ENCODE data around the gene ANP32D. TPM values are rescaled to one million over a fixed set of nuclear protein-coding genes. Genes with fewer than 3 reads are reported as not detected.

ANP32D gene
- polyA plus RNA-seq, 1 of the 3 experiments (the other 2 are of a cell fraction) = not detected

DNA sequence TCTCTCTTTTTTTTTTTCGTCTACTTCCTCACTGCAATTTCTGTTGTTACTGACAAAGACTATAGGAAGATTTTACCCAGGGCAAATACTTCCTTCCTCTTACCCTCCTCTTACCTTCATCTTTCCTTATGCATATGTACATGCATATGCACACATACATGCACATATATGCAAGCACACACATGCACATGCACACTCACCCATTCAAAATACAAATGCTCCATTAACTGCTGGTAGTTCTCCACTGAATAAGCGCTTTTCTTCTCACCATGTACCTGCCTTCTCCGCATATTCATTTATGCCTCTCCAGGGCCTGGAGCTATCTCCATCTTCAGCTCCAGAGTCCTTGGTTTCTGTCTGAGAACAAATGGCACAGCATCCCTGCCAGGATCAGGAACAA, 10.6 kb downstream of the ANP32D start:
- no peak overlapping the region for H3K4me3 ChIP-seq (ENCODE audit: low read depth in 2 of 2, low read length in 1 of 2)
- no peaks in the 10 kb centered on the region for H4K20me1 ChIP-seq (ENCODE audit: insufficient read depth)
- H3K4me1 ChIP-seq (ENCODE audit: control insufficient read depth in 1 of 2, insufficient read depth in 2 of 2, low read depth in 1 of 2, low read length in 1 of 2) = no peaks in the 10 kb centered on the region
- no peaks in the 10 kb centered on the region for H3K79me2 ChIP-seq (ENCODE audit: insufficient read depth)
- WGBS (ENCODE audit: low lambda C conversion rate) = 41% methylated on average over 3 of the region's 3 CpGs
- DNase-seq = no peak
- no peaks in the 10 kb centered on the region for H3K9me3 ChIP-seq
- H3K9ac ChIP-seq = no peak overlapping the region
- H3K27ac ChIP-seq (ENCODE audit: low read depth in 2 of 2, low read length in 1 of 2) = no peak overlapping the region
- no peak overlapping the region for H3K4me2 ChIP-seq
- H2AFZ ChIP-seq (ENCODE audit: low read depth) = no peak overlapping the region
- no peaks in the 10 kb centered on the region for H3F3A ChIP-seq (replicated peaks; ENCODE audit: insufficient read depth)
- H3K27me3 ChIP-seq (ENCODE audit: insufficient read depth) = no peaks in the 10 kb centered on the region
- no peak for TF ChIP-seq RAD21 (IDR thresholded peaks at IDR 0.05; ENCODE audit: low read length)
- no peak for TF ChIP-seq NFIC (IDR thresholded peaks at IDR 0.05; ENCODE audit: borderline replicate concordance)
- no peak for TF ChIP-seq POLR2AphosphoS5 (IDR thresholded peaks at IDR 0.05; ENCODE audit: low read depth, low read length)
- TF ChIP-seq TCF12 (IDR thresholded peaks at IDR 0.05) = no peak
- no peak for TF ChIP-seq FOXJ3 (CRISPR knock-in tag; IDR thresholded peaks at IDR 0.05)
- TF ChIP-seq CHD2 (IDR thresholded peaks at IDR 0.05; ENCODE audit: low read length, partially characterized antibody) = no peak
- H3K9me2 ChIP-seq = no peaks in the 10 kb centered on the region
- ChIA-PET CTCF (no interaction called here), POLR2A (no interaction called here)
- H3K36me3 ChIP-seq (replicated peaks in 1 of 2; ENCODE audit: control insufficient read depth in 1 of 2, insufficient read depth in 2 of 2, low read length in 1 of 2) = no peaks in the 10 kb centered on the region

- POLR2A ChIA-PET = no interaction called here
Observed at GRCh38 chr12:48486261-48486660, 13.9 kb downstream of the ANP32D start.

More at GRCh38 chr12:48486261-48486660, 13.9 kb downstream of the ANP32D start:
- no peaks in the 10 kb centered on the region for H3K79me2 ChIP-seq (ENCODE audit: insufficient read depth)
- H3K9ac ChIP-seq = no peak overlapping the region
- H3K4me2 ChIP-seq = no peak overlapping the region
- H3K27me3 ChIP-seq (ENCODE audit: insufficient read depth) = no peaks in the 10 kb centered on the region
- no peaks in the 10 kb centered on the region for H4K20me1 ChIP-seq (ENCODE audit: insufficient read depth)
- WGBS (ENCODE audit: low lambda C conversion rate) = 0% methylated on average over 2 of the region's 2 CpGs
- no peak overlapping the region for H3K4me3 ChIP-seq (ENCODE audit: low read depth in 2 of 2, low read length in 1 of 2)
- DNase-seq = no peak
- H3F3A ChIP-seq (replicated peaks; ENCODE audit: insufficient read depth) = no peaks in the 10 kb centered on the region
- H2AFZ ChIP-seq (ENCODE audit: low read depth) = no peak overlapping the region
- H3K27ac ChIP-seq (ENCODE audit: low read depth in 2 of 2, low read length in 1 of 2) = no peak overlapping the region
- H3K9me2 ChIP-seq = no peaks in the 10 kb centered on the region
- H3K9me3 ChIP-seq = no peaks in the 10 kb centered on the region
- no peaks in the 10 kb centered on the region for H3K36me3 ChIP-seq (replicated peaks in 1 of 2; ENCODE audit: control insufficient read depth in 1 of 2, insufficient read depth in 2 of 2, low read length in 1 of 2)
- CTCF ChIA-PET = no interaction called here
- no peaks in the 10 kb centered on the region for H3K4me1 ChIP-seq (ENCODE audit: control insufficient read depth in 1 of 2, insufficient read depth in 2 of 2, low read depth in 1 of 2, low read length in 1 of 2)
- TF ChIP-seq CHD2 (IDR thresholded peaks at IDR 0.05; ENCODE audit: low read length, partially characterized antibody) = no peak
- TF ChIP-seq USF2 (IDR thresholded peaks at IDR 0.05; ENCODE audit: borderline replicate concordance, low read depth, low read length) = no peak
- TF ChIP-seq GATA2 (CRISPR knock-in tag; IDR thresholded peaks at IDR 0.05) = no peak
- TF ChIP-seq POLR2AphosphoS5 (IDR thresholded peaks at IDR 0.05; ENCODE audit: low read depth, low read length) = no peak
- TF ChIP-seq IRF3 (IDR thresholded peaks at IDR 0.05; ENCODE audit: low read depth, low read length) = no peak
- no peak for TF ChIP-seq FOXJ3 (CRISPR knock-in tag; IDR thresholded peaks at IDR 0.05)
- TF ChIP-seq, protein P1, sequence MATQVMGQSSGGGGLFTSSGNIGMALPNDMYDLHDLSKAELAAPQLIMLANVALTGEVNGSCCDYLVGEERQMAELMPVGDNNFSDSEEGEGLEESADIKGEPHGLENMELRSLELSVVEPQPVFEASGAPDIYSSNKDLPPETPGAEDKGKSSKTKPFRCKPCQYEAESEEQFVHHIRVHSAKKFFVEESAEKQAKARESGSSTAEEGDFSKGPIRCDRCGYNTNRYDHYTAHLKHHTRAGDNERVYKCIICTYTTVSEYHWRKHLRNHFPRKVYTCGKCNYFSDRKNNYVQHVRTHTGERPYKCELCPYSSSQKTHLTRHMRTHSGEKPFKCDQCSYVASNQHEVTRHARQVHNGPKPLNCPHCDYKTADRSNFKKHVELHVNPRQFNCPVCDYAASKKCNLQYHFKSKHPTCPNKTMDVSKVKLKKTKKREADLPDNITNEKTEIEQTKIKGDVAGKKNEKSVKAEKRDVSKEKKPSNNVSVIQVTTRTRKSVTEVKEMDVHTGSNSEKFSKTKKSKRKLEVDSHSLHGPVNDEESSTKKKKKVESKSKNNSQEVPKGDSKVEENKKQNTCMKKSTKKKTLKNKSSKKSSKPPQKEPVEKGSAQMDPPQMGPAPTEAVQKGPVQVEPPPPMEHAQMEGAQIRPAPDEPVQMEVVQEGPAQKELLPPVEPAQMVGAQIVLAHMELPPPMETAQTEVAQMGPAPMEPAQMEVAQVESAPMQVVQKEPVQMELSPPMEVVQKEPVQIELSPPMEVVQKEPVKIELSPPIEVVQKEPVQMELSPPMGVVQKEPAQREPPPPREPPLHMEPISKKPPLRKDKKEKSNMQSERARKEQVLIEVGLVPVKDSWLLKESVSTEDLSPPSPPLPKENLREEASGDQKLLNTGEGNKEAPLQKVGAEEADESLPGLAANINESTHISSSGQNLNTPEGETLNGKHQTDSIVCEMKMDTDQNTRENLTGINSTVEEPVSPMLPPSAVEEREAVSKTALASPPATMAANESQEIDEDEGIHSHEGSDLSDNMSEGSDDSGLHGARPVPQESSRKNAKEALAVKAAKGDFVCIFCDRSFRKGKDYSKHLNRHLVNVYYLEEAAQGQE (IDR thresholded peaks at IDR 0.05; ENCODE audit: low read depth, low read length) = no peak
- TF ChIP-seq, protein P2, sequence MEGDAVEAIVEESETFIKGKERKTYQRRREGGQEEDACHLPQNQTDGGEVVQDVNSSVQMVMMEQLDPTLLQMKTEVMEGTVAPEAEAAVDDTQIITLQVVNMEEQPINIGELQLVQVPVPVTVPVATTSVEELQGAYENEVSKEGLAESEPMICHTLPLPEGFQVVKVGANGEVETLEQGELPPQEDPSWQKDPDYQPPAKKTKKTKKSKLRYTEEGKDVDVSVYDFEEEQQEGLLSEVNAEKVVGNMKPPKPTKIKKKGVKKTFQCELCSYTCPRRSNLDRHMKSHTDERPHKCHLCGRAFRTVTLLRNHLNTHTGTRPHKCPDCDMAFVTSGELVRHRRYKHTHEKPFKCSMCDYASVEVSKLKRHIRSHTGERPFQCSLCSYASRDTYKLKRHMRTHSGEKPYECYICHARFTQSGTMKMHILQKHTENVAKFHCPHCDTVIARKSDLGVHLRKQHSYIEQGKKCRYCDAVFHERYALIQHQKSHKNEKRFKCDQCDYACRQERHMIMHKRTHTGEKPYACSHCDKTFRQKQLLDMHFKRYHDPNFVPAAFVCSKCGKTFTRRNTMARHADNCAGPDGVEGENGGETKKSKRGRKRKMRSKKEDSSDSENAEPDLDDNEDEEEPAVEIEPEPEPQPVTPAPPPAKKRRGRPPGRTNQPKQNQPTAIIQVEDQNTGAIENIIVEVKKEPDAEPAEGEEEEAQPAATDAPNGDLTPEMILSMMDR (IDR thresholded peaks at IDR 0.05) = no peak
- TF ChIP-seq TCF12 (IDR thresholded peaks at IDR 0.05) = no peak
- TF ChIP-seq, protein P3, sequence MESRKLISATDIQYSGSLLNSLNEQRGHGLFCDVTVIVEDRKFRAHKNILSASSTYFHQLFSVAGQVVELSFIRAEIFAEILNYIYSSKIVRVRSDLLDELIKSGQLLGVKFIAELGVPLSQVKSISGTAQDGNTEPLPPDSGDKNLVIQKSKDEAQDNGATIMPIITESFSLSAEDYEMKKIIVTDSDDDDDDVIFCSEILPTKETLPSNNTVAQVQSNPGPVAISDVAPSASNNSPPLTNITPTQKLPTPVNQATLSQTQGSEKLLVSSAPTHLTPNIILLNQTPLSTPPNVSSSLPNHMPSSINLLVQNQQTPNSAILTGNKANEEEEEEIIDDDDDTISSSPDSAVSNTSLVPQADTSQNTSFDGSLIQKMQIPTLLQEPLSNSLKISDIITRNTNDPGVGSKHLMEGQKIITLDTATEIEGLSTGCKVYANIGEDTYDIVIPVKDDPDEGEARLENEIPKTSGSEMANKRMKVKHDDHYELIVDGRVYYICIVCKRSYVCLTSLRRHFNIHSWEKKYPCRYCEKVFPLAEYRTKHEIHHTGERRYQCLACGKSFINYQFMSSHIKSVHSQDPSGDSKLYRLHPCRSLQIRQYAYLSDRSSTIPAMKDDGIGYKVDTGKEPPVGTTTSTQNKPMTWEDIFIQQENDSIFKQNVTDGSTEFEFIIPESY (IDR thresholded peaks at IDR 0.05; ENCODE audit: borderline replicate concordance, low read depth) = no peak
- no peak for TF ChIP-seq FOXM1 (IDR thresholded peaks at IDR 0.05; ENCODE audit: low read depth)
- TF ChIP-seq MAX (IDR thresholded peaks at IDR 0.05; ENCODE audit: low read depth) = no peak
- no peak for TF ChIP-seq SIN3A (IDR thresholded peaks at IDR 0.05; ENCODE audit: borderline replicate concordance, low read depth, low read length)
- no peak for TF ChIP-seq TEAD4 (IDR thresholded peaks at IDR 0.05; ENCODE audit: borderline replicate concordance, insufficient read depth)
- TF ChIP-seq NRF1 (IDR thresholded peaks at IDR 0.05; ENCODE audit: low read depth, low read length) = no peak
- TF ChIP-seq FOSL2 (IDR thresholded peaks at IDR 0.05; ENCODE audit: borderline replicate concordance, low read depth) = no peak
